Subcutaneous preadipocyte (primary cell): Measurements from ENCODE around the gene LKAAEAR1. TPM values are rescaled to one million over a fixed set of nuclear protein-coding genes. Genes with fewer than 3 reads are reported as not detected.

Experiments
- small RNA-seq: library from RNA; depleted of rRNA; stranded (forward); fragments of <200 nt; gene quantifications from one replicate; pipeline ENCODE3, GENCODE V24; 2012
- total RNA-seq: library from RNA; depleted of rRNA; stranded (reverse); fragments of >200 nt; gene quantifications from 2 replicates; pipeline ENCODE4 v1.2.3, GENCODE V29; 2012

Gene LKAAEAR1
- total RNA-seq: 0.20 TPM in 1 of 2 replicates, not detected in the other

DNA sequence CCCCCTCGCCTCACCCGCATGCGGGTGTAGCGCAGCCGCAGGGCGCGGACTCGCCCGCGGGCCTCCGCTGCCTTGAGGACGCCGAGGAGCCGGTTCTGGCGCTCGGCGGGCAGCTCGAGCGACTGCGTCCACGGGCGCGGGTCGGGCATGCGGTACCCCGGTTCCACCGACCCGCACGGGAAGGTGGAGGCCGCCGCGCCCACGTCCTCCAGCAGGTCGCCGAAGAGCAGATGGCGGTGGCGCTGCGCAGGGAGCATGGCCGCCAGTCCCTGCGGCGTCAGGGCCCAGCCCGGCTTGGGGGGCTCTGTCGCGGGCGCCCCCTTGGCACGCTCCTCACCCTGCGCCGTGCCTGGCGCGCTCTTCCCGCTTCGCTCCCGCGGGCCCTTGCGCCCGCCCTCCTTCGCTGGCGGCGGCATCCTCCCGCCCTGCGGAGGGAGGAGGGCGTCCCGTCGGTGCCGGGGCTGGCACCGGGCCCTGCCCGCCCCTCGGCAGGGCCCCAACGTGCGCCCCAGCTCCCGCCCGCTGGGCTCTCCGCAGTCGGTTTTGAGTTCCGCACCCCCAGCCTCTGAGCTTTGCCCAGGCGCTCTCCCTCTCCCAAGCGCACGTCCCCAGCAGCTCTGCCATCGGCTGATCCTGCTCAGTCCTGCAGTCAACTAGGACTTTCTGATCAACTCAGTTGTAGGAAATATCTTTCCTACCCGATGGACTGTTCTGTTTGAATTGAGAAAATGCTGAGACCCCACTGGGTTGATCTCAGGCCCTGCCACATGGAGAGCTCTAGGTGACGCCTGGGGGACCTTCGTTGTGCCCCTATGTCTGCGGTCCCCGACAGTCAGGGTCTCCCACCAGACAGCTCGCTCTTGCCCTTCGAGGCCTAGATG lies at the start of gene LKAAEAR1:
Gene LKAAEAR1 (minus strand): TSS at position 595 of the 881 bp plus-strand sequence. CDS start 179 bp downstream, at position 416.

GRCh38 chr20:64106981-64107735 lies 23.0 kb upstream of the LKAAEAR1 start, which contains the start of gene NPBWR2:
Gene NPBWR2 (minus strand): TSS chr20:64107565. CDS start chr20:64106831, 734 bp downstream.

DNA sequence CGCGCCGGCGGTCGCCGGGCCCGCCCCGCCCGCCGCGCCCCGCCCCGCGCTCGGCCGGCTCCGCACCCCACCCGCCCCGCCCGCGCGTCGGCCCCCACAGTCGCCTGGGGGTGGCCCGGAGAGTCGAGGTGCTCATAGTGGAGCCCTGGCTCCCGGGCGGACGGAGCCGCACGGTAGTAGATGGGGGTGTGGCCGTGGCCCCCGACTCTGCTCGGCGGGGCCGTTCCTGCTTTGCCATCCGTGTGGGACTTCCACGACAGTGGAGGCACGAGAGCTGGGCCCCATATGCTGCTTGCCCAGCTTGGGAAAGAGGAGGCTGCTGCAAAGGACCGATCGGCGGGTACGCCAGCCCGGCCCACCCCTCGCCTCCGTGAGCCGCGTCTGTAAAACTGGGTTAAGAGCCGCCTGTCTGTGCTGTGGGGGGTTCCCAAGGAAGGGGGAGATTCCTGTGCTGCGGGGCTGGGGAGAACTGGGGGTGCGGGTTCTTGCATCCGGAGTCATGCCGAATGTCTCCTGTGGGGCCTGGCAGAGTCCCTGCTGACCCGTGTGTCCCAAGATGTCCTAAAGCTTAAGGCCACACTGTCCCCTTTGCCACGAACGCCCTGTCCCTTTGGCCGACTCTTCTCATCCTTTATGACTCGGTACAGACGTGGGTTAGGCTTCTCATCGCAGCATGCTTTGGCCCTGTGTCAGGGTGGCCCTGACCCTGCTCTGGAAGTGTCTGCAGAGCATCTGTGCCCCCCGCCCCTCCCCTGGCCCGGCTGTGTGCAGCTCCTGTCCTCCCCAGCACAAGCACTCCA lies 4.0 kb downstream of the LKAAEAR1 start, which contains the start of gene OPRL1:
Gene OPRL1 (plus strand): TSS at position 70 of the 800 bp plus-strand sequence. CDS start 12,639 bp downstream, outside the sequence.

DNA sequence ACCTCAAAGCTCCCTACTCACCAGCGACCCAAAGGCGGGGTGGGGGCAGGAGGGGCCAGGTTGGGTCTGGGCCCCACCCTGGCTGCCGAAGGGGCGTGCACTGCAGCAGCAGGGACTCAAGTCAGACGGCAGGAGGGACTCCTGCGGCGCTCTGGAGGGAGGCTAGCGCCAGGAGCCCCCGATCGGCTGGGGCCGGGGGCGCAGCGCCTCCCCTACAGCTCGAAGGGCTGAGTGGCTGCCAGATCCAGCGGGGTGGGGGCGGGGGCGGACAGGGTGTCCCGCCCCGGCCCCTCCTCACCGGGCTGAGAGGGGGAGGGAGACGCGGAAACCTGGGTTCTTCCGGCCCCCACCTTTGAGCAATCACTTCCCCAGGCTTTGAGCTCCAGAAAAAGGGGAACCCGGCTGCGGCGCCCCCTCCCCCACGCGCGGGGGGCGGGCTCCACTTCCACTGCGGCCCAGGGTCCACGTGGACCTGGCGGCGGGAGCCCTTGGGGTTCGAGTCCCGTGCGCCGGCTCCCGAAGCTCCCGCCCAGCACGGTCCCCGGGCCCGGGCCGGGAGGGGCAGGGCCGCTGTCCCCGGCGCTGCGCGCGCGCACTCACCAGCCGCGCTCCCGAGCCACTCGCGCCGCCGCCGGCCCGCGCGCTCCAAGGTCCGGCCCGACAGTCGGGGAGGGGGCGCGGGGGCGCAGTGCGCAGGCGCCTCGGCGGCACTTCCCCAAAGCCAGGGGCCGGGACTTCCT lies 4.8 kb downstream of the LKAAEAR1 start, which contains the start of gene RGS19:
Gene RGS19 (minus strand): TSS at position 246 of the 740 bp plus-strand sequence. CDS start 2,632 bp downstream, outside the sequence.

DNA sequence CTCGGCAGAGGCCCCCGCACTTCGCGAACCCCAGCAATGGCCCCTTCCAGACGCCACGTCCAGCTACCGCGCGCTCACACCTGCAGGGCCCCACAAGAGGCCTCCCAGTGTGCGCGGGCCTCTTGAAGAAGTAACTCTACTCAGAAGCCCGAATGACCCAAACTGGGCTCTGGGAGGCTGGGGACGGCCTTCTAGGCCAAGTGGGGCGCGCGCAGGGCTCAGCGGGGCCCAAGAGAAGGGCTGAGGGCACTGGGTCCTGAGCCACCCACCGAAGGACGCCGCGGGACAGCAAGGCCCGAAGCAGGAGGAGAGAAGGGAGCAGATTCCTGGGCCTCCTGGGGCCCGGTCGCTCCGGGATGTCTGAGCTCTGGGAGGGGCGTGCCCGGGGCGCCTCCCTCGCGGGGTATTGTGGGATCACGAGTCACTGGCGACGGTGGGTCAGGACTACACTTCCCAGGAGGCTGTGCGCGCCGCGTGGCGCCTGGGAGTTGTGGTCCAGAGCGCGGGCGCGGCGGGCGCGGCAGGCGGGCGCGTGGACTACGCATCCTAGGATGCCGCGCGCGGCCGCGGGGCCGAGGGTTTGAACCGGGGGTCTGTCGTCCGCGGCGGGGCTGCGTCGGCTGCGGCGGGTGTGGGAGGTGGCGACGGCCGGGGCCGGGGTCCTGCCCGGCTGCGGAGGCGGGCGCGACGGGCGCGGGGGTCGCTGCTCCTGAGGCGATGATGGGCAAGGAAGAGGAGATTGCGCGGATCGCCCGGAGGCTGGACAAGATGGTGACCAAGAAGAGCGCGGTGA lies 21.4 kb downstream of the LKAAEAR1 start, which contains the start of gene TCEA2:
Gene TCEA2 (plus strand): TSS at position 603 of the 793 bp plus-strand sequence. CDS start 115 bp downstream, at position 718.

GRCh38 chr20:64049060-64049877 lies 34.9 kb downstream of the LKAAEAR1 start, which contains the start of gene SOX18:
Gene SOX18 (minus strand): TSS chr20:64049639. CDS start chr20:64049516, 123 bp downstream.

GRCh38 chr20:64035933-64036345 lies 48.3 kb downstream of the LKAAEAR1 start, which contains the start of gene C20orf204:
Gene C20orf204 (plus strand): TSS chr20:64036182. CDS start chr20:64036324, 142 bp downstream.

Small RNA genes lying within 50 kb of the gene (small RNA-seq; reads per million reads assigned to genes)
- not detected for gene AL355803.1
- 0.27 reads per million, percentile 5 among the genes with 10 or more reads in this experiment for gene MIR6813

Other genes starting within 250 kb of the LKAAEAR1 start
- gene ABHD16B, start 222.9 kb downstream of the LKAAEAR1 start, total RNA-seq: not detected in 2 replicates
- gene TPD52L2, start 219.1 kb downstream of the LKAAEAR1 start, total RNA-seq: 98.8 and 103 TPM in 2 replicates
- gene DNAJC5, start 189.3 kb downstream of the LKAAEAR1 start, total RNA-seq: 31.2 and 45.4 TPM in 2 replicates
- gene UCKL1, start 128.0 kb downstream of the LKAAEAR1 start, total RNA-seq: 22.3 and 26.1 TPM in 2 replicates
- 8.1 and 8.8 TPM in 2 replicates for gene ZNF512B, start 114.5 kb downstream of the LKAAEAR1 start, total RNA-seq
- 0.37 and 1.8 TPM in 2 replicates for gene SAMD10, start 104.8 kb downstream of the LKAAEAR1 start, total RNA-seq
- 52.9 and 57.7 TPM in 2 replicates for gene PRPF6, start 103.3 kb downstream of the LKAAEAR1 start, total RNA-seq
- 0.73 and 0.98 TPM in 2 replicates for gene C20orf204, start 48.2 kb downstream of the LKAAEAR1 start, total RNA-seq
- gene SOX18, start 34.8 kb downstream of the LKAAEAR1 start, total RNA-seq: not detected in 2 replicates
- 6.5 and 13.2 TPM in 2 replicates for gene TCEA2, start 21.2 kb downstream of the LKAAEAR1 start, total RNA-seq
- 5.5 and 9.0 TPM in 2 replicates for gene RGS19, start 4.9 kb downstream of the LKAAEAR1 start, total RNA-seq
- gene OPRL1, start 4.3 kb downstream of the LKAAEAR1 start, total RNA-seq: 0.20 and 0.37 TPM in 2 replicates
- not detected in 2 replicates for gene NPBWR2, start 23.2 kb upstream of the LKAAEAR1 start, total RNA-seq
- not detected in 2 replicates for gene MYT1, start 80.1 kb upstream of the LKAAEAR1 start, total RNA-seq
- gene PCMTD2, start 171.3 kb upstream of the LKAAEAR1 start, total RNA-seq: 33.0 and 47.0 TPM in 2 replicates